Measurements from ENCODE around the gene XPC. TPM values are rescaled to one million over a fixed set of nuclear protein-coding genes. Genes with fewer than 3 reads are reported as not detected.

XPC gene
- polyA plus RNA-seq, 1 of the 3 experiments (the other 2 are of a cell fraction), result 50.0 TPM

- H3K79me2 ChIP-seq (ENCODE audit: insufficient read depth), result no peaks in the 10 kb centered on the region
- no peaks in the 10 kb centered on the region for H4K20me1 ChIP-seq (ENCODE audit: insufficient read depth)
- CTCF ChIA-PET, result interaction anchor here (0.9 to 2.5 kb wide), 4 partner anchors 9 to 262 kb away, joined by 3 to 10 read pairs (median 4); no protein-coding TSS in a partner anchor
- no peak overlapping the region for H3K4me2 ChIP-seq
- H2AFZ ChIP-seq (ENCODE audit: low read depth), result no peak overlapping the region
- H3K9me2 ChIP-seq, result no peaks in the 10 kb centered on the region
- H3K9ac ChIP-seq, result no peak overlapping the region
- no peak overlapping the region for H3K27ac ChIP-seq (ENCODE audit: low read depth in 2 of 2, low read length in 1 of 2)
- no peak overlapping the region for H3K4me3 ChIP-seq (ENCODE audit: low read depth in 2 of 2, low read length in 1 of 2)
- H3K36me3 ChIP-seq (replicated peaks in 1 of 2; ENCODE audit: control insufficient read depth in 1 of 2, insufficient read depth in 2 of 2, low read length in 1 of 2), result no peaks in the 10 kb centered on the region
- WGBS (ENCODE audit: low lambda C conversion rate), result 88% methylated on average over 6 of the region's 6 CpGs
- DNase-seq, result no peak
- no peaks in the 10 kb centered on the region for H3K27me3 ChIP-seq (ENCODE audit: insufficient read depth)
- POLR2A ChIA-PET, result no interaction called here
- TF ChIP-seq GATA2 (CRISPR knock-in tag; IDR thresholded peaks at IDR 0.05), result no peak
- no peak for TF ChIP-seq SIN3A (IDR thresholded peaks at IDR 0.05; ENCODE audit: borderline replicate concordance, low read depth, low read length)
- TF ChIP-seq RCOR1 (IDR thresholded peaks at IDR 0.05; ENCODE audit: low read length), result no peak
- TF ChIP-seq, protein P1, sequence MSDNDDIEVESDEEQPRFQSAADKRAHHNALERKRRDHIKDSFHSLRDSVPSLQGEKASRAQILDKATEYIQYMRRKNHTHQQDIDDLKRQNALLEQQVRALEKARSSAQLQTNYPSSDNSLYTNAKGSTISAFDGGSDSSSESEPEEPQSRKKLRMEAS (IDR thresholded peaks at IDR 0.05; ENCODE audit: low read depth), result no peak
- TF ChIP-seq PBX3 (IDR thresholded peaks at IDR 0.05), result no peak
- no peak for TF ChIP-seq POLR2AphosphoS5 (IDR thresholded peaks at IDR 0.05; ENCODE audit: low read depth, low read length)
- no peak for TF ChIP-seq FOSL2 (IDR thresholded peaks at IDR 0.05; ENCODE audit: borderline replicate concordance, low read depth)
- TF ChIP-seq MEF2A (IDR thresholded peaks at IDR 0.05; ENCODE audit: borderline replicate concordance, low read depth), result no peak
- TF ChIP-seq MXI1 (IDR thresholded peaks at IDR 0.05; ENCODE audit: low read depth, low read length), result no peak
- TF ChIP-seq YY1 (IDR thresholded peaks at IDR 0.05; ENCODE audit: low read depth), result no peak
- TF ChIP-seq USF1 (IDR thresholded peaks at IDR 0.05; ENCODE audit: borderline replicate concordance, low read depth), result no peak
- H3K9me3 ChIP-seq, result no peaks in the 10 kb centered on the region
- H3K4me1 ChIP-seq (ENCODE audit: control insufficient read depth in 1 of 2, insufficient read depth in 2 of 2, low read depth in 1 of 2, low read length in 1 of 2), result peaks cover 4 to 19% of the 10 kb centered on the region in 2 experiments; a peak in 2 of 4 replicates
- peaks cover 16% of the 10 kb centered on the region for H3F3A ChIP-seq (replicated peaks; ENCODE audit: insufficient read depth)
Measured at GRCh38 chr3:14206548-14207177, 28.3 kb upstream of the XPC start.

DNA sequence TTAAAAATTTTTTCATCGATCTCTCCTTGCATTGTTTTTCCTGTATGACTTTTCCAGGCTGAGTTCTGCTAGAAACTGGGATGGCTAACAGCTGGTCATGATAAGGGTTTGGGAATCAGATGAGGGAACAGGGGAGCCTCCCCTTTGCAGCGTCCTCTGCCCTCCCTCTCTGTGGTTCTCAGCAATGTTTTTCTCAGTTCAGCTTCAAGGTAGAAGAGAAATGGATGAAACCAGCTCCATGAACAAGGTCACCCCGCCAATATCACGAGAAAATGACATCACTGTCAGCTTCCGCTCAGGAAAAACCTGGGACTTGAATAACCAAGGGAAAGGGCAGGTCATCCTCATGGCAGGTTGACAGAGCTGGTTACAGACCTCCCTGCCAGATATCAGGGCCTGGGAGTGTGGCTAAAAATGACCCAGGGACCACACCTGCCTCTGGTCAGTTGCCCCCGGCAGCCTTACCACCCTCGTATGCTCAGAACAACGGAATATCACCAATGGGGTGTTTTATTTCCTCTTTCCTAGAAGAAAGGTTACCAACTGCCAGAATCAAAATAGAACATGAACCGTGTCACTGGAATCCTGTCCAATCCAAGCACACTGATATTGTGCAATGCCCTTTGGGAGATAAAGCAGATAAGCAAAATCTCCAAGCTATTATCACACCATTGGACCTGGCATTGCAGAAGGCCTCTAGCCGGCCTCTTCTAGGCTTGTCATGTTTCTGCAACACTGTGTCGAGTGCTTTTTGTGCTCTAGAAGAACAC, 26.3 kb upstream of the XPC start:
- Histone ChIP-seq H3K4me3 (ENCODE audit: low read depth in 2 of 2, low read length in 1 of 2) (no peak overlapping the region), H3F3A (replicated peaks; ENCODE audit: insufficient read depth) (peaks cover under 1% of the 10 kb centered on the region), H3K36me3 (replicated peaks in 1 of 2; ENCODE audit: control insufficient read depth in 1 of 2, insufficient read depth in 2 of 2, low read length in 1 of 2) (no peaks in the 10 kb centered on the region), H3K9ac (no peak overlapping the region), H3K4me2 (no peak overlapping the region), H3K27ac (ENCODE audit: low read depth in 2 of 2, low read length in 1 of 2) (no peak overlapping the region), H3K27me3 (ENCODE audit: insufficient read depth) (no peaks in the 10 kb centered on the region), H3K4me1 (ENCODE audit: control insufficient read depth in 1 of 2, insufficient read depth in 2 of 2, low read depth in 1 of 2, low read length in 1 of 2) (peaks cover under 1 to 17% of the 10 kb centered on the region in 2 experiments; a peak in 2 of 4 replicates), H3K9me3 (no peaks in the 10 kb centered on the region), H4K20me1 (ENCODE audit: insufficient read depth) (no peaks in the 10 kb centered on the region), H3K79me2 (ENCODE audit: insufficient read depth) (no peaks in the 10 kb centered on the region), H2AFZ (ENCODE audit: low read depth) (no peak overlapping the region), H3K9me2 (no peaks in the 10 kb centered on the region)
- POLR2A ChIA-PET, result interaction anchor here (2.1 to 2.4 kb wide), 2 partner anchors 12 to 26 kb away, joined by 9 to 18 read pairs; partner anchors contain the start of genes LSM3 and XPC
- TF ChIP-seq RFX5 (IDR thresholded peaks at IDR 0.05; ENCODE audit: low read length) (no peak), PBX3 (IDR thresholded peaks at IDR 0.05) (peak; percentile 20; the same call in 1 of the 2 replicates), ELF1 (IDR thresholded peaks at IDR 0.05) (no peak)
- DNase-seq, result no peak
- WGBS (ENCODE audit: low lambda C conversion rate), result 79% methylated on average over 11 of the region's 11 CpGs
- CTCF ChIA-PET, result interaction anchor here (1.0 to 6.3 kb wide), 19 partner anchors 10 to 308 kb away, joined by 3 to 115 read pairs (median 14); partner anchors contain the start of gene LSM3

Measured in SK-N-SH (cell line).